ENCODE measurements around the gene IFNL1.

- TF ChIP-seq POLR2A (IDR thresholded peaks at IDR 0.05; ENCODE audit: low read length) (no peak), GATA1 (IDR thresholded peaks at IDR 0.05; ENCODE audit: low read depth, low read length) (no peak)
Observed at GRCh38 chr19:39252458-39252857, 43.7 kb upstream of the IFNL1 start.
